SH-SY5Y (cell line): ENCODE results near the gene DIAPH3.

Source experiments
- GATA2 ChIP-seq: IDR thresholded peaks from 2 replicates; pipeline ENCODE4 v1.6.1; 2011; ENCODE audit warnings: mild to moderate bottlenecking, low read depth, low read length
- GATA3 ChIP-seq: IDR thresholded peaks from 2 replicates; pipeline ENCODE4 v1.6.1; 2011; ENCODE audit warnings: low read depth, mild to moderate bottlenecking, low read length, moderate library complexity

The DIAPH3 gene

DNA sequence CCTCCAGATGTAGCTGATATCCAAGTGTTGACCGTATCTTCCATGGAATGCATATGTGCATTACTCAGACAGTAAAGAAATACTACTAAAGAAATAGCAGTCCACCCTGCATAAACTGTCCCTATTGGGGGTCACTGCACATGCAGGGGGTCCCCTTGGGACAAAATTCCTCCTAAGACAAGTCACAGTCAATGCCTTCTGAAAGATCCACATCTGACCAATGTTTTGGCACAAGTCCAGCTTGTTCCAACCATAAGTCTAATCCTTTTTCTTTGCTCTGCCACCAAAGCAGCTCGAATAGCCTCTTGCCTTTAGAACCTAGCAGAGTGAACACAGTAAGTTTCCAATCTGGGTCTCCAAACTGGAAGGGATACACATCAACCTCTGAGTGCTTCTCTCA is 87.9 kb downstream of the DIAPH3 start:
- TF ChIP-seq GATA2 (no peak), GATA3 (no peak)

DNA sequence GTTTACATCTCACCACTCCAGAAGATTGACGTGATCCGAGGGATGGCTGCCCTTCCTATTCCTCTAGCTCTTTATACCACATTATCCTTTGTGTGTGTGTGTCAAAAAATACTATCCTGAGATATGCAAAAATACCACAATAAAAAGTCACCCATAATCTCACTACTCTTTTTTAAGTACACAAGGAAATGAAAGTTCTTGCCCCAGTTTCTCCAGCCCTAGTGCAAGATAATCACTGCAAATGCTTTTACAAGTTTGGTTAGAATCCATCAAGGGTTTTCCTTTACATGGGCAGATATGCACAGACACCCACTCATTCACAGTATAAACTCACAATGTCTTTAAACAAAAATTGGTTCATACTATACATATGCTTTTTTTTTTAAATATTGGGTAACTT is 89.3 kb downstream of the DIAPH3 start:
- TF ChIP-seq GATA2: no peak
- TF ChIP-seq GATA3: no peak

DNA sequence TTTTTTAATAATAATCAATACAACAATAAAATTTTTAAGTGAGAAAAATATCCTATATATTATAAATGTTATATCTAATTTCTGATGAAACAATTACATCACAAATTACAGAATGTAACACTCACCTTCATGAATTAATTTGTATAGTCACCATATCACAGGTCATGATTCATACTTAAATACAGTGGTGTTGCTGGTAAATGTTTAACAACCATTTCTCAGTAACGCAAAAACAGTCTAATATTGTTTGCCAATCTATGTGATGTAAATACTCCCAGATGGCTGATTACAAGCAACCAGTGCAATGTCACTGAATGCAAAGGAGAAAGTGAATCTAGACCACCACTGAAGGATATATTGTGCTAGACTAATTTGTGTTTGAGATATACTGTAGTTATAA is 97.5 kb downstream of the DIAPH3 start:
- TF ChIP-seq GATA3: no peak
- no peak for TF ChIP-seq GATA2

DNA sequence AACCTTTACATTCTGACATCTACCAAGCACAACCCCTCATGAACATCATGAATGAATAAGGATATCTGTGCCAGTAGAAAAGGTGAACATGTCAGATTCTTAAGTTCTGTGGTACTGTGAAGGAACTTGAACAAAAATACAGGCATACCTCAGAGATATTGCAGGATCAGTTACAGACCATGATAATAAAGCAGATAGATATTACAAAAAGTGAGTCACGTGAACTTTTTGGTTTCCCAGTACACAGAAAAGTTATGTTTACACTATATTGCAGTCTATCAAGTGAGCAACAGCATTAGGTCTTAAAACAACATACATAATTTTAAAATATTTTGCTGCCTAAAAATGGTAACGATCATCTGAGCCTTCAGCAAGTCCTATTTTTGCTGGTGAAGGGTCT is 101.2 kb downstream of the DIAPH3 start:
- TF ChIP-seq GATA2: no peak
- TF ChIP-seq GATA3: no peak

DNA sequence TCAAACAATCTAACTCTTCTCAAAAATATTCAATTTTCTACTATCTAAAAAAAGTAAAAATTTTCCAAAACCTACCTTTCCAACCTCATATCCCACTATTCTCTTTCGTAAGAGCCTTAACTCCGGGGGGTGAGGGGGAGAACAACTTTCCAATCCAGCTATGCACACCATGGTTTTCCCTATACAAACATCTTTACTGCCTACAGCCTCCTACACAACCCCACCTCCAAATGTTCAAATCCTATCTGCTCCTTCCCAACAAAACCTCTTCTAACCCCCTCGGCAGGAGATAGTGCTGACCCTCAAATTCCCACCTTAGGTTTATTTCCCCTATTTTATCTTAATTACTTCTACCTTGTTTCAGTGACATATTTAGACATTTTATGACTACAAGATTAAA is 102.0 kb downstream of the DIAPH3 start:
- TF ChIP-seq GATA2: no peak
- TF ChIP-seq GATA3: no peak

DNA sequence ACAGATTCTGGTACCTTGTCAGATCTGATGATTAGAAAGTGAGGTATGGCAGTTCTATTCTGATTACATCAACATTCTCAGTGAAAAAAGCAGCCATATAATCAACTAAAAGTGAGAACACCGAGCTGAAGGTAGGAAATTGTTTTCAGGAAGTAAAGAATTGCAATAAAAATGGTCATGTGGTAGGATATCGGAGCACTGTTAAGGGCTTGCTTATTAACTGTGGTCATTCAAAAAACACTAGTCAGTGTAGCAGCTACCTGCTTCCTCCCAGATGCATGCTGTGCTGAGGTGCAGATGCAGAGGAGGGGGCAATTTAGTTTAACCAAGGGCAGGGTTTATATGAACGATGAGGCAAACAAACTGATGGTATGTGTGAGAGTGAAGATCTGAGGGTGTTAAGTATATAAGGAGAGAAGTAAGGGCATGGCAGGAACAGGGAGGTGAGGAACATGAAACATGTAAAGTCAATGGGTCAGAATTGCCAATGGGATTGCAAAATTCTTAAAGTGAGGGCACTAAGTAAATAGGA is 111.9 kb downstream of the DIAPH3 start:
- no peak for TF ChIP-seq GATA3
- TF ChIP-seq GATA2: no peak

DNA sequence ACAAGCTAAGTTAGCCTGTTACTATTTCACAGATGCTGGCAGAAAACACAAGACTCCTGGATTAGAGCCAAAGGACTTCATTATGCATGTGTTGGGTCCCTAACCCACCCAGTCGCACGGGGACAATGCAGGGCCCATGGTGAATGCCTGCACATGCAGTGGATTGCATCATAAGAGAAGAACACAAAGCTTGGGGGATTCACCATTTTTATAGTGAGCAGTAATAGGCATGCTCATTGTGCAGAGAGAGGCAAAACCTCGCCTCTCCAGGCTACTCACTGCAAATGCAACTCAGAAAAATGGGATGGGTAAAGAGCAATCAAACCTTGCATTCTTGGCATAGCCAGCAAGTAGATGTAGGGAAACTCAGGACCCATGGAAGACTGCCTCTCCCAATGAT is 115.8 kb downstream of the DIAPH3 start:
- TF ChIP-seq GATA3 (no peak), GATA2 (no peak)

DNA sequence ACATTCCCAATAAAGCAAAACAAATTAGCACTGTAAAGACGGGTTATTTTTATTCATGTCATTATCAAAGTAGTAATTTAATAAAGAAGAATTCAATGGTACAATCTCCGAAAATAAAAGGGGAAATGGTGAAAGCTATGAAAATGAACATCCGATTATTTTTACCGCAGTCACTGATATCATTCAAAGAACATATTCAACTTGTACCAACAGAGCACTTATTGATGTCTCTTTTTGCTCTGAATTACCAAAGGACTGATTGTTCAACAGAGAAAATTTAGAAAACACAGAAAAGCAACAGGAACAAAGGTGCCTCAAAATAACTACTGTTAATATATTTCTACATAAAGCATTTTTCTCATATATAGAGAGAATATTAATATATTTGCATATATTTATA is 119.4 kb downstream of the DIAPH3 start:
- TF ChIP-seq GATA2: no peak
- TF ChIP-seq GATA3: no peak

DNA sequence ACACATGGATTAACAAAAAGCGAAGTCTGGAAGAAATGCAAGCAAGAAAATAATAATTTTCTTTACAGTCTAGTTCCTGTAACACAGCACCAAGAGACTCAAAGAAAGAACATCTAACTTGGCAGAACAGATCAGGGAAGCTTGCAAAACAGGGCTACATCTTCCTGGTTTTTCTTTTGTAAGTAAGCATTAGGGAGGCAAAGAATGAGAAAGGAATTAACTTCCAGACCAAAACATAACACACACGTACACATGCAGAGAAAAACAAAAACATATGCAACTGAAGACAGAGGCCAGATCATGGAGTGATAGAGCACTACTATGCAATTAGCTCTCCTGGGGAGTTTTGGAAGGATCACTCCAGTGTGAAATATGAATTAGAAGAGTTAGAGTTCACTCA is 120.5 kb downstream of the DIAPH3 start:
- TF ChIP-seq GATA3 (no peak), GATA2 (no peak)

DNA sequence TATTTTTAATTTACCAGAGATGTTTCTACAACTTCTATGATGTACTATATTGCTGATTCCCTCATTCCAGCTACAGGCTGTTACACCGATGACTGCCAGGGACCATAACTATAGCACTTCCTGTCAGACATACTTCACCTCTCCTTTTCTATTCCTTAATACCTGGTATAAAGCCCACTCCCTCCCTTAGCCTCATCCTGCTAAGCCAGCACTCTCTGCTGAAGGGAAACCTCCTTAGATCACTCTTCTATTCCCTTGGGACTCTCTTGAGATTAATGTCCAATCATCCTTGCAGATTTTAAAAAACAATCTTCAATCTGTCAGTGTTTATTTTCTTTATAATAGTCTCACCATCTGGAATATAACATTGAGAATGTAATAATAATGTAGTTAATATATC is 127.9 kb downstream of the DIAPH3 start:
- TF ChIP-seq GATA3 (no peak), GATA2 (no peak)

DNA sequence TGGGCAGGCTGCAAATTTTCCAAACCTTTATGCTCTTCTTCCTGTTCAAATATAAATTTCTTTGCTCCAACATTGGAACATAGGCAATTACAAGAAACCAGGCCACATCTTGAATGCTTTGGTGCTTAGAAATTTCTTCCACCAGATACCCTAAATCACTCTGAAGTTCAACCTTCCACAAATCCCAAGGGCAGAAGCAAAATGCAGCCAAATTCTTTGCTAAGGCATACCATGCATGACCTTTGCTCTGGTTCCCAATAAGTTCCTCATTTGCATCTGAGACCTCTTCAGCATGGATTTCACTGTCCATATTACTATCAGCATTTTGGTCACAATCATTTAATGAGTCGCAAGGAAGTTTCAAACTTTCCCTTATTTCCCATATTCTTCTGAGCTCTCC is 130.9 kb downstream of the DIAPH3 start:
- no peak for TF ChIP-seq GATA2
- TF ChIP-seq GATA3: no peak

DNA sequence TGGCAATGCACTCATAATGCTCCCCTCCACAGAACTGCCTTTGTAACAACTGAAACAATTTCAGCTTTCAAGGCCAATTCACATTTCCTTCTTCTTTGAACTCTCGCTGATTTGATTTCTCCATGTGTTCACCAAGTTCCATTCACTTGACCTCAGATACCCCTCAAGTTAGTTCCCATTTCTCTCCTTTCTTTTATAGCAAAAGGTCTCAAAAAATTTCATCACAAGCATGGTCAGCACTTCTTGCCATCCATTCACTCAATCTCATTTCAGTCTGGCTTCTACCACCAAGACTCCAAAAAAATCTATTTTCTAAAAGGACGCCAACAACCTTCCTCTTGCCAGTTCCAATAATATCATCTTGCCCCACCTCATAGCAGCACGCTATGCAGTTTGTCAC is 135.7 kb downstream of the DIAPH3 start:
- TF ChIP-seq GATA2 (no peak), GATA3 (no peak)

DNA sequence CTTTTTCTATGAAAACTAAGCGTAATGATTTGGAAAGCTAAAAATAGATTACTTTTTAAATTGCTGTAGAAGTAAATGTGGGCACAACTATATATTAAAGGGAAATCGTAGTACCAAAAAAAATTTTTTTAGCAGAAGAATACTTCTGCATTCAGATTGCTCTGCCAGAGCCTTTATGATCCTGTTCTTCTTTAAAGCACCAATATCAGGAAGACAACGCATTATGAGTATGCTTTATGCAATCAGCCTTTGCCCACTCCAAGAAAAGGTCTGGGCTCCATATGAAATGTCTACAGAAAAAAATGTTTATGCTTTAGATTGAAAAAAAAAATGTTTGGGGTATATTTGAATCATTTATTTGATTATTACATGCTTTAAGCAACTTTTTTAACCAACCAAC is 137.4 kb downstream of the DIAPH3 start:
- no peak for TF ChIP-seq GATA2
- no peak for TF ChIP-seq GATA3

DNA sequence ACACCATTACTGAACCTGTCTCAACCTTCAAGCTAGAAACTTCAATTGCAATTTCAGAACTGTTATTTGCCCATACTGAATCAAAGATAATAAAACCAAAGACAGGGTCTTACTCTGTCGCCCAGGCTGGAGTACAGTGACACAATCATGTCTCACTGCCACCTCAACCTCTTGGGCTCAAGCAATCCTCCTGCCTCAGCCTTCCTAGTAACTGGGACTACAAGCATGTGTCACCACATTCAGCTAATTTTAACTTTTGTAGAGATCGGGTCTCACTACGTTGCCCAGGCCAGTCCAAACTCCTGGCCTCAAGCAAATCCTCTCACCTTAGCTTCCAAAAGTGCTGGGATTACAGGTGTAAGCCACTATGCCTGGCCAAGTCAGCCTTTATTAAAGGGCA is 143.4 kb downstream of the DIAPH3 start:
- TF ChIP-seq GATA3: no peak
- no peak for TF ChIP-seq GATA2

DNA sequence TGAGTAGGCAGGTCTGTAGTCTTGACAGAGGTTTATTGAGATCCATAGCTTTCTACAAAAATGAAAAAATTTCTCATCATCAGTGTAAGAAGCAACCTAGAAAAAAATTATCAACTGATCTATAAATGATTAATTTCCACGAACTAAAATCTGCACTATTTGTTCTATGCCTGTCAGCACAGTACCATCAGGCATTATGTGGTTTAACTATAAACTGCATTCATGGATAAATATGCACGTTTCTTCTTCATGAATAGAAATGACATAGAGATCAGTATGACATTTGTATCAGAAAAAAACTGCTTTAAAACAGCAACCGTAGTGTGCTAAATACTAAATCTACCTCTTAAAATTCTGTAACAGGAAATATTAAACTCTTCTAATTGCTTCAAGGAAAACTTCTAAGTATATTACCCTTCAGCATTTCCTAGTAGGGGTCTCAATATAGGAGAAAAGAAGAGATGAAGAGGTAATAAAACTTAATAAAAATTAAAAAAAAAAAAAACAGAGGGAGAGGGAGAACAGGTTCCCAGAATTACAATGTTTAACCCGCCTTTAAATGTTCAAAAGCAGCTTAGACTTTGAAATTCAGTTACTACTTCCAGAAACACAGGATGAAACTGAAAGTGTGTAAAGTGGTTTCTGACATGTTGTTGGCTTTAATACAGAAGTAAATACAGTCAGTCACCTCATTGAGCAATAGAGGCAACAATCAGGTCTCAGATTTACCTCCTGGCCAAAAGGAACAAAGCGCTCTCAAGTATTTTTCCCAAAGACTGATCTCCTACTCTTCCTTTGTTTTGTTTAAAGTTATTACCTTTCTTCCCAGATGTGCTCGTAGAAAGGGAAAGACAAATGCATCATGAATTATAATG is 144.4 kb downstream of the DIAPH3 start:
- TF ChIP-seq GATA3 (no peak), GATA2 (no peak)
